HCT116 (cell line): ENCODE data around the gene C18orf32. TPM values are rescaled to one million over a fixed set of nuclear protein-coding genes. Genes with fewer than 3 reads are reported as not detected.

Experiments used
- ATAC-seq: fragments of 200-7000 bp; cut with Tn5 transposase; 2 replicates; pipeline ENCODE4 v1.9.1; 2020; ENCODE audit warnings: mild to moderate bottlenecking, moderate library complexity
- BruUV-seq: library from RNA; stranded (reverse); fragments of 400-500 nt; replicated peaks from 2 replicates; lab custom pipeline; 2021; lab: Mats Ljungman, UMichigan
- CTCF ChIA-PET: fragments of 300-600 bp; sonication (Branson Sonifier 250); formaldehyde crosslinking; loops from one replicate; lab custom pipeline; 2021; ENCODE audit warnings: antibody characterized with exemption; lab: Charles Lee
- POLR2A ChIA-PET: fragments of 300-600, 350-600 bp; sonication (Branson Sonifier 250); formaldehyde crosslinking; loops from one replicate; lab custom pipeline; 2021; ENCODE audit warnings: antibody characterized with exemption; lab: Charles Lee
- RAD21 ChIA-PET, 2 experiments: fragments of 300-600 bp; sonication (Branson Sonifier 250); formaldehyde crosslinking; loops; one replicate each; lab custom pipeline; 2023; ENCODE audit warnings: low total read pairs in 2 of 2; ENCODE audit not compliant: uncharacterized antibody in 2 of 2, unreplicated experiment in 2 of 2, low non-redundant PET in 1 of 2; lab: Charles Lee
- DNase-seq: peaks from one replicate; pipeline ENCODE4 v3.0.0-alpha.2; 2010; ENCODE audit warnings: low read depth, low spot score
- H2AFZ ChIP-seq: fragments of 200-600 bp; shearing (Covaris generic), sonication (generic); 2 replicates; pipeline ENCODE4 v1.6.1; 2017; ENCODE audit warnings: low read depth, mixed run types, mixed read lengths, antibody characterized with exemption, low read length; ENCODE audit not compliant: poor library complexity, severe bottlenecking
- H3K27ac ChIP-seq: 2 replicates; pipeline ENCODE4 v1.5.1; 2012; ENCODE audit warnings: low read depth, low read length
- H3K27me3 ChIP-seq: fragments of 200-600 bp; sonication (generic); 2 replicates; pipeline ENCODE4 v1.6.1; 2016; ENCODE audit warnings: mixed run types, low read length, mixed read lengths; ENCODE audit not compliant: insufficient read depth
- H3K36me3 ChIP-seq, 2 experiments: fragments of 200-500 bp in 1 of 2; fragments of 200-600 bp in 1 of 2; sonication (Bioruptor generic) in 1 of 2; sonication (generic) in 1 of 2; 2 replicates each; pipeline versions ENCODE4 v1.5.1 to v1.6.1; 2014 to 2016; ENCODE audit warnings: low read length in 2 of 2, inconsistent platforms in 1 of 2, mixed read lengths in 1 of 2, mixed run types in 1 of 2; ENCODE audit not compliant: insufficient read depth in 2 of 2, control insufficient read depth in 1 of 2
- H3K4me1 ChIP-seq, 2 experiments: fragments of 200-600 bp in 1 of 2; sonication (generic) in 1 of 2; 2 replicates each; pipeline versions ENCODE4 v1.5.1 to v1.6.1; 2012 to 2017; ENCODE audit warnings: low read length in 2 of 2, inconsistent platforms in 1 of 2, mild to moderate bottlenecking in 1 of 2, mixed read lengths in 1 of 2, mixed run types in 1 of 2, moderate library complexity in 1 of 2; ENCODE audit not compliant: insufficient read depth in 2 of 2, control insufficient read depth in 1 of 2
- H3K4me2 ChIP-seq: fragments of 200-600 bp; sonication (generic); 2 replicates; pipeline ENCODE4 v1.6.1; 2017; ENCODE audit warnings: mixed run types, low read length, mixed read lengths
- H3K4me3 ChIP-seq, 2 experiments: fragments of 200-600 bp in 1 of 2; sonication (generic) in 1 of 2; replicated peaks in 1 of 2; 2 replicates each; pipeline ENCODE4 v1.5.1; 2011 to 2016; ENCODE audit warnings: low read length in 2 of 2, control low read depth in 1 of 2, low read depth in 1 of 2, mild to moderate bottlenecking in 1 of 2, mixed read lengths in 1 of 2, mixed run types in 1 of 2
- H3K79me2 ChIP-seq: fragments of 200-600 bp; sonication (generic); 2 replicates; pipeline ENCODE4 v1.6.1; 2017; ENCODE audit warnings: mild to moderate bottlenecking, mixed run types, low read length, moderate library complexity, mixed read lengths; ENCODE audit not compliant: insufficient read depth
- H3K9ac ChIP-seq: fragments of 200-600 bp; sonication (generic); 2 replicates; pipeline ENCODE4 v1.6.1; 2016; ENCODE audit warnings: low read length, mixed read lengths
- H3K9me2 ChIP-seq: fragments of 200-600 bp; sonication (generic), shearing (Covaris generic); 2 replicates; pipeline ENCODE4 v1.6.1; 2017; ENCODE audit warnings: mixed run types, mild to moderate bottlenecking, moderate library complexity; ENCODE audit not compliant: insufficient read depth
- H3K9me3 ChIP-seq, 2 experiments: fragments of 200-500 bp in 1 of 2; fragments of 200-600 bp in 1 of 2; sonication (Bioruptor generic) in 1 of 2; sonication (generic) in 1 of 2; 2 replicates each; pipeline ENCODE4 v1.6.1; 2014 to 2017; ENCODE audit warnings: low read length in 2 of 2, mixed read lengths in 2 of 2, inconsistent platforms in 1 of 2, low read depth in 1 of 2, mild to moderate bottlenecking in 1 of 2, mixed run types in 1 of 2, moderate library complexity in 1 of 2; ENCODE audit not compliant: control insufficient read depth in 1 of 2, insufficient read depth in 1 of 2
- H4K20me1 ChIP-seq: fragments of 200-600 bp; sonication (generic), shearing (Covaris generic); 2 replicates; pipeline ENCODE4 v1.6.1; 2017; ENCODE audit warnings: mixed run types, mild to moderate bottlenecking, moderate library complexity; ENCODE audit not compliant: insufficient read depth
- CBX3 ChIP-seq: IDR thresholded peaks from 2 replicates; pipeline ENCODE4 v1.6.1; 2012; ENCODE audit warnings: low read depth
- CTCF ChIP-seq, 3 experiments: fragments of 200-600 bp in 1 of 3; sonication (generic) in 1 of 3; IDR thresholded peaks in 2 of 3; conservative IDR thresholded peaks in 1 of 3; 2 replicates each; pipeline ENCODE4 v1.5.1; 2012 to 2017; ENCODE audit warnings: low read depth in 2 of 3, low read length in 2 of 3, antibody characterized with exemption in 1 of 3, borderline replicate concordance in 1 of 3, control low read depth in 1 of 3, mild to moderate bottlenecking in 1 of 3, mixed read lengths in 1 of 3, mixed run types in 1 of 3, moderate library complexity in 1 of 3; ENCODE audit not compliant: insufficient read depth in 1 of 3
- EGR1 ChIP-seq: IDR thresholded peaks from 2 replicates; pipeline ENCODE4 v1.6.1; 2012; ENCODE audit warnings: low read depth
- ELF1 ChIP-seq: IDR thresholded peaks from 2 replicates; pipeline ENCODE4 v1.6.1; 2012; ENCODE audit warnings: low read depth, borderline replicate concordance
- JUND ChIP-seq: IDR thresholded peaks from 2 replicates; pipeline ENCODE4 v1.6.1; 2012
- POLR2A ChIP-seq: IDR thresholded peaks from 2 replicates; pipeline ENCODE4 v1.7.0; 2011; ENCODE audit warnings: borderline replicate concordance; ENCODE audit not compliant: insufficient read depth, insufficient read length; ENCODE audit errors: extremely low read depth
- RAD21 ChIP-seq: IDR thresholded peaks from 2 replicates; pipeline ENCODE4 v1.6.1; 2012; ENCODE audit warnings: low read depth, mild to moderate bottlenecking
- SP1 ChIP-seq: IDR thresholded peaks from 2 replicates; pipeline ENCODE4 v1.6.1; 2012; ENCODE audit warnings: low read depth
- TCF7L2 ChIP-seq: IDR thresholded peaks from 2 replicates; pipeline ENCODE4 v1.7.0; 2011; ENCODE audit warnings: borderline replicate concordance, inconsistent platforms; ENCODE audit not compliant: insufficient read depth, insufficient read length; ENCODE audit errors: extremely low read depth
- ZBTB33 ChIP-seq: IDR thresholded peaks from 2 replicates; pipeline ENCODE4 v1.6.1; 2011; ENCODE audit warnings: mild to moderate bottlenecking, low read length, moderate library complexity; ENCODE audit not compliant: insufficient replicate concordance; ENCODE audit errors: extremely low read depth
- ZNF274 ChIP-seq: fragments of 200-500 bp; sonication (Bioruptor generic); IDR thresholded peaks from 2 replicates; pipeline ENCODE4 v1.6.1; 2014; ENCODE audit warnings: mild to moderate bottlenecking, low read depth, low read length, inconsistent platforms
- intact Hi-C: fragments of 100-400 bp; cut with micrococcal nuclease; formaldehyde crosslinking; loops from 2 replicates; pipeline ENCODE4 v1.10.0; 2022
- total RNA-seq: library from RNA; stranded (reverse); gene quantifications from one replicate; pipeline ENCODE4 v1.2.1, GENCODE V29; 2021; ENCODE audit not compliant: unreplicated experiment
- TF ChIP-seq, protein P1 (sequence below): IDR thresholded peaks from 2 replicates; pipeline ENCODE4 v1.6.1; 2012

Gene C18orf32
- total RNA-seq, 1 experiment from 2014 or later: 35.0 TPM

- Histone ChIP-seq H3K9me3 (no peaks in the 10 kb centered on the region), H3K4me1 (peaks cover 1 to 8% of the 10 kb centered on the region in 2 experiments; a peak in 3 of 4 replicates), H2AFZ (no peak overlapping the region), H3K9ac (no peak overlapping the region), H4K20me1 (no peaks in the 10 kb centered on the region), H3K27me3 (no peaks in the 10 kb centered on the region), H3K9me2 (no peaks in the 10 kb centered on the region), H3K79me2 (no peaks in the 10 kb centered on the region), H3K4me3 (no peak overlapping the region), H3K36me3 (no peaks in the 10 kb centered on the region), H3K4me2 (no peak overlapping the region), H3K27ac (no peak overlapping the region)
- no peak for TF ChIP-seq ZBTB33
- no peak for TF ChIP-seq CBX3
- TF ChIP-seq, protein P1, sequence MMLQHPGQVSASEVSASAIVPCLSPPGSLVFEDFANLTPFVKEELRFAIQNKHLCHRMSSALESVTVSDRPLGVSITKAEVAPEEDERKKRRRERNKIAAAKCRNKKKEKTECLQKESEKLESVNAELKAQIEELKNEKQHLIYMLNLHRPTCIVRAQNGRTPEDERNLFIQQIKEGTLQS: no peak
- no peak for TF ChIP-seq ZNF274
- TF ChIP-seq CTCF (IDR thresholded peaks at IDR 0.05 in 2 of 3, conservative IDR thresholded peaks at IDR 0.05 in 1 of 3; ENCODE audit: borderline replicate concordance in 1 of 3, insufficient read depth in 1 of 3, low read depth in 2 of 3, low read length in 2 of 3): no peak
- no peak for TF ChIP-seq TCF7L2
- no peak for TF ChIP-seq POLR2A
- TF ChIP-seq EGR1: no peak
- no peak for TF ChIP-seq SP1
- no peak for TF ChIP-seq RAD21
- no peak for TF ChIP-seq ELF1
- TF ChIP-seq JUND: no peak
- DNase-seq (no peak), ATAC-seq (no peak)
- intact Hi-C loops: no loop called here
- POLR2A ChIA-PET: interaction anchor here (0.6 kb wide), 1 partner anchor 94 kb away, joined by 3 read pairs; no protein-coding TSS in a partner anchor
- RAD21 ChIA-PET: no interaction called here
- BruUV-seq: no TSS peak
- CTCF ChIA-PET: no interaction called here
Measured at GRCh38 chr18:49525981-49526380, 38.9 kb upstream of the C18orf32 start.
